NT2/D1 (cell line): ENCODE data around the gene LGALS4.
A peak's percentile ranks its signal among the peaks of the same experiment; 100 is the strongest.

Source experiments
- DNase-seq: peaks from one replicate; pipeline ENCODE4 v3.0.0-alpha.2; 2011; ENCODE audit warnings: low read depth, low spot score
- H3K27me3 ChIP-seq: 2 replicates; pipeline ENCODE4 v1.6.0; 2011; ENCODE audit warnings: mild to moderate bottlenecking; ENCODE audit not compliant: insufficient read length, insufficient read depth
- H3K36me3 ChIP-seq: 2 replicates; pipeline ENCODE4 v1.6.1; 2011; ENCODE audit warnings: mild to moderate bottlenecking, low read length, mixed read lengths; ENCODE audit not compliant: insufficient read depth, insufficient read length
- H3K4me1 ChIP-seq: 2 replicates; pipeline ENCODE4 v1.5.1; 2011; ENCODE audit not compliant: insufficient read depth, insufficient read length
- H3K4me3 ChIP-seq: 2 replicates; pipeline ENCODE4 v1.5.1; 2011; ENCODE audit warnings: low read depth; ENCODE audit not compliant: insufficient read length
- H3K9ac ChIP-seq: 2 replicates; pipeline ENCODE4 v1.6.0; 2011; ENCODE audit warnings: low read depth; ENCODE audit not compliant: insufficient read length
- H3K9me3 ChIP-seq: 2 replicates; pipeline ENCODE4 v1.5.1; 2011; ENCODE audit warnings: mild to moderate bottlenecking, low read length; ENCODE audit not compliant: insufficient read depth
- SUZ12 ChIP-seq: IDR thresholded peaks from 2 replicates; pipeline ENCODE4 v1.6.1; 2011; ENCODE audit not compliant: insufficient read length, insufficient read depth; ENCODE audit errors: extremely low read depth
- YY1 ChIP-seq: IDR thresholded peaks from 2 replicates; pipeline ENCODE4 v1.6.1; 2011; ENCODE audit not compliant: insufficient read length, insufficient read depth
- ZNF274 ChIP-seq: IDR thresholded peaks from 2 replicates; pipeline ENCODE4 v1.6.1; 2011; ENCODE audit warnings: mild to moderate bottlenecking, low read depth, low read length

LGALS4 gene

GRCh38 chr19:38848299-38849146, 35.8 kb upstream of the LGALS4 start:
- H3K27me3 ChIP-seq = no peaks in the 10 kb centered on the region
- peak overlapping the region; percentile 69 for H3K4me3 ChIP-seq
- H3K36me3 ChIP-seq = peaks cover 53% of the 10 kb centered on the region
- H3K4me1 ChIP-seq = peaks cover 6% of the 10 kb centered on the region
- H3K9ac ChIP-seq = peak overlapping the region; percentile 89
- H3K9me3 ChIP-seq = no peaks in the 10 kb centered on the region
- no peak for TF ChIP-seq YY1
- no peak for TF ChIP-seq SUZ12
- TF ChIP-seq ZNF274 = no peak
- DNase-seq = no peak

- TF ChIP-seq YY1 (no peak), SUZ12 (no peak), ZNF274 (no peak)
- DNase-seq = no peak
- Histone ChIP-seq H3K4me1 (peaks cover 12% of the 10 kb centered on the region), H3K9ac (no peak overlapping the region), H3K36me3 (peaks cover 77% of the 10 kb centered on the region), H3K4me3 (no peak overlapping the region), H3K27me3 (no peaks in the 10 kb centered on the region), H3K9me3 (no peaks in the 10 kb centered on the region)
Measured at GRCh38 chr19:38846097-38846496, 33.4 kb upstream of the LGALS4 start.

GRCh38 chr19:38845374-38846024, 32.8 kb upstream of the LGALS4 start:
- Histone ChIP-seq H3K4me3 (no peak overlapping the region), H3K4me1 (peaks cover 10% of the 10 kb centered on the region), H3K9ac (no peak overlapping the region), H3K9me3 (no peaks in the 10 kb centered on the region), H3K27me3 (no peaks in the 10 kb centered on the region), H3K36me3 (peaks cover 83% of the 10 kb centered on the region)
- no peak for DNase-seq
- TF ChIP-seq YY1 (no peak), ZNF274 (no peak), SUZ12 (no peak)

GRCh38 chr19:38844093-38844686, 31.4 kb upstream of the LGALS4 start:
- Histone ChIP-seq H3K9ac (no peak overlapping the region), H3K4me3 (no peak overlapping the region), H3K27me3 (no peaks in the 10 kb centered on the region), H3K36me3 (peaks cover 94% of the 10 kb centered on the region), H3K9me3 (no peaks in the 10 kb centered on the region), H3K4me1 (peaks cover 10% of the 10 kb centered on the region)
- TF ChIP-seq SUZ12 (no peak), ZNF274 (no peak), YY1 (no peak)
- no peak for DNase-seq

- Histone ChIP-seq H3K27me3 (no peaks in the 10 kb centered on the region), H3K4me3 (no peak overlapping the region), H3K4me1 (peaks cover 11% of the 10 kb centered on the region), H3K9ac (peak overlapping the region; percentile 57), H3K36me3 (peaks cover 96% of the 10 kb centered on the region), H3K9me3 (no peaks in the 10 kb centered on the region)
- DNase-seq = no peak
- TF ChIP-seq YY1 (no peak), ZNF274 (no peak), SUZ12 (no peak)
Measured at GRCh38 chr19:38843175-38843758, 30.5 kb upstream of the LGALS4 start.

GRCh38 chr19:38842439-38843174, 29.9 kb upstream of the LGALS4 start:
- DNase-seq = no peak
- Histone ChIP-seq H3K9ac (peak overlapping the region; percentile 57), H3K4me1 (peaks cover 13% of the 10 kb centered on the region), H3K4me3 (no peak overlapping the region), H3K9me3 (no peaks in the 10 kb centered on the region), H3K36me3 (peaks cover 98% of the 10 kb centered on the region), H3K27me3 (no peaks in the 10 kb centered on the region)
- TF ChIP-seq YY1 = no peak
- TF ChIP-seq ZNF274 = no peak
- no peak for TF ChIP-seq SUZ12
